ENCODE data around the gene ETV1. TPM values are rescaled to one million over a fixed set of nuclear protein-coding genes. Genes with fewer than 3 reads are reported as not detected.

ETV1 gene
- total RNA-seq, 1 donor from 2014 or later: not detected

DNA sequence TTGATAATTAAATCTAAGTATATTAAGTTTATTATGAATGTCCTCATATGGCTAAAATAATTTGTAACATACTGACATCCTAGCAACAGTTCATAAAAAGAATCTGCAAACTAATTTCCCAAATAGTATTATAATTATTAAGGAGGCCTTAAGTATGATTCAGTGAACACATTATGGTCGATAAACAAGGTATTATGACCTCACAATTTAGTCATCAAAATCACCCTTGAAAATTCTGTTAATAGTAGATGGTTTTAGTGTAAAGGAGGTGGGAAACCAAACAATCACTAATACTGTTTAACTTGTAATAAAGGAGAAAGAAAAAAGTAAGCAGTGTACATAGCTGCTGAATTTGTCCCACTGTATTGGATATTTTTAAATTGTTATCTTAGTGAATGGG, 2.1 kb downstream of the ETV1 start:
- no peaks in the 10 kb centered on the region for H3K4me1 Mint-ChIP-seq
- DNase-seq (no peak), ATAC-seq (ENCODE audit: low read depth) (no peak)
- intact Hi-C loops (cut with micrococcal nuclease): no loop called here
- H3K36me3 Mint-ChIP-seq (ENCODE audit: low read depth): no peaks in the 10 kb centered on the region
- no peaks in the 10 kb centered on the region for H3K9me3 Mint-ChIP-seq
- TF ChIP-seq, protein P1, sequence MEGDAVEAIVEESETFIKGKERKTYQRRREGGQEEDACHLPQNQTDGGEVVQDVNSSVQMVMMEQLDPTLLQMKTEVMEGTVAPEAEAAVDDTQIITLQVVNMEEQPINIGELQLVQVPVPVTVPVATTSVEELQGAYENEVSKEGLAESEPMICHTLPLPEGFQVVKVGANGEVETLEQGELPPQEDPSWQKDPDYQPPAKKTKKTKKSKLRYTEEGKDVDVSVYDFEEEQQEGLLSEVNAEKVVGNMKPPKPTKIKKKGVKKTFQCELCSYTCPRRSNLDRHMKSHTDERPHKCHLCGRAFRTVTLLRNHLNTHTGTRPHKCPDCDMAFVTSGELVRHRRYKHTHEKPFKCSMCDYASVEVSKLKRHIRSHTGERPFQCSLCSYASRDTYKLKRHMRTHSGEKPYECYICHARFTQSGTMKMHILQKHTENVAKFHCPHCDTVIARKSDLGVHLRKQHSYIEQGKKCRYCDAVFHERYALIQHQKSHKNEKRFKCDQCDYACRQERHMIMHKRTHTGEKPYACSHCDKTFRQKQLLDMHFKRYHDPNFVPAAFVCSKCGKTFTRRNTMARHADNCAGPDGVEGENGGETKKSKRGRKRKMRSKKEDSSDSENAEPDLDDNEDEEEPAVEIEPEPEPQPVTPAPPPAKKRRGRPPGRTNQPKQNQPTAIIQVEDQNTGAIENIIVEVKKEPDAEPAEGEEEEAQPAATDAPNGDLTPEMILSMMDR (IDR thresholded peaks at IDR 0.05): no peak
- ChIA-PET POLR2A (no interaction called here), CTCF (no interaction called here)
- no peak overlapping the region for H3K4me3 Mint-ChIP-seq
- no peak overlapping the region for H3K27ac Mint-ChIP-seq
- peaks cover 2% of the 10 kb centered on the region for H3K27me3 Mint-ChIP-seq

DNA sequence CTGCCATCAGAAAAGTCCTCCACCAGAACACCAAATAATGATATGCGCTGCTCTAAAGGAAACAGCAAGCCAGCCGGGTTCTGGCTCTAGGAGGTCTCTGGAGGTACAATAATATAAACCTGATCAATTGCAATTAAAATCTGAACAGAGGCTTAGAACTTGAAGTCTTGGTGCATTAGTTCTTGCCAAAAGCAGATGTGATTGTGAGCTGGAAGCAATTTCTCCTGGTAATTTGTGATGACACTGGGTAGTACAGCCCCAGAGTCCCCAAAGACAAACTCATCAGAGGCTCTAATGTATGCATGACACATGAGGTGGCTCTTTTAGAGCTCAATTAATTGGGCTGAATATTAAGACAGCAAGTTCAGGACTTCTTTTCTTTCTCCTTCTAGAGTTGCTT, 3.3 kb downstream of the ETV1 start:
- ATAC-seq (ENCODE audit: low read depth): no peak
- CTCF ChIA-PET: no interaction called here
- H3K27ac Mint-ChIP-seq: no peak overlapping the region
- no peak for DNase-seq
- no peaks in the 10 kb centered on the region for H3K4me1 Mint-ChIP-seq
- H3K36me3 Mint-ChIP-seq (ENCODE audit: low read depth): no peaks in the 10 kb centered on the region
- no peak overlapping the region for H3K4me3 Mint-ChIP-seq
- TF ChIP-seq, protein P1 (IDR thresholded peaks at IDR 0.05): no peak
- H3K9me3 Mint-ChIP-seq: no peaks in the 10 kb centered on the region
- H3K27me3 Mint-ChIP-seq: peaks cover 2% of the 10 kb centered on the region
- intact Hi-C loops (cut with micrococcal nuclease): no loop called here
- POLR2A ChIA-PET: no interaction called here

DNA sequence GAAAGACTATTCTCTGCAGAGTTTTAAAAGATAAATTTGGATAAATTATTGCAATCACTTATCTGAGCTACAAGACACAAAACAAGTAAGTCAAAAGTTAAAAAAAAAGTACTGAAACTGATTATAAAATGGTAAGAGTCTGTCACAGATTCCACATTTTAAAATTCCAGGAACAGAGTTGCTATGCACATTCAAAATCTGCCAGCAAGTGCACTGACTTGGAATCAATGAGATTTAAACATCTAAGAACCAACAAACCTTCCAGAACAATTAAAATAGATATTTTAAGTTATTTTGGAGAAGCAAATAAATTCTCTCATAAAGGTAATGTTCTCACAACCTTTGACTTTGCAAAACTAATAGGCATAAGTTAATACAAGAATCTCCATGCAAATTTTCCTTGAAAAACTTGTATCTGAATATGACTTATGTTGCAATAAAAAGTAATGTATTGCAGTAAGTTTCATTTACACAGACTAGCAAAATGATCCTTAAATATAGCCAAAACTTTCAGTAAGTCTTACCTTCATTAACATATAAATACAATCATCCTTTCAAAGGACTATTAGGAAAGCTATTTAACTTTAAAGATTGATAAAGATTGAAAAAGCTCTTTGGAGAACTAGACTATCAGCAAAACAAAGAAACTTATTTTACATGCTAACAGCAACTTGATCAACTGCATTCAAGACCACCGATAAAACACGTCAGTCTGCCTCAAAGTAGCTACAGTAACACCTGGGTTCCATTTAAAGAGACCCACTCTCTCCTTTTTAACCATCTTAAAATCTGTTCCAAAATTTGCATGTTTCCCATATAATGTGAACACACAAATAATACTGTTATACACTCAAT, 4.4 kb downstream of the ETV1 start:
- ATAC-seq (ENCODE audit: low read depth) (no peak), DNase-seq (no peak)
- intact Hi-C loops (cut with micrococcal nuclease): no loop called here
- H3K4me1 Mint-ChIP-seq: no peaks in the 10 kb centered on the region
- TF ChIP-seq, protein P1 (IDR thresholded peaks at IDR 0.05): no peak
- H3K36me3 Mint-ChIP-seq (ENCODE audit: low read depth): no peaks in the 10 kb centered on the region
- peaks cover 2% of the 10 kb centered on the region for H3K27me3 Mint-ChIP-seq
- ChIA-PET POLR2A (interaction anchor here (0.7 kb wide), 1 partner anchor 15 kb away, joined by 4 read pairs; no protein-coding TSS in a partner anchor), CTCF (no interaction called here)
- H3K4me3 Mint-ChIP-seq: no peak overlapping the region
- H3K9me3 Mint-ChIP-seq: no peaks in the 10 kb centered on the region
- no peak overlapping the region for H3K27ac Mint-ChIP-seq

DNA sequence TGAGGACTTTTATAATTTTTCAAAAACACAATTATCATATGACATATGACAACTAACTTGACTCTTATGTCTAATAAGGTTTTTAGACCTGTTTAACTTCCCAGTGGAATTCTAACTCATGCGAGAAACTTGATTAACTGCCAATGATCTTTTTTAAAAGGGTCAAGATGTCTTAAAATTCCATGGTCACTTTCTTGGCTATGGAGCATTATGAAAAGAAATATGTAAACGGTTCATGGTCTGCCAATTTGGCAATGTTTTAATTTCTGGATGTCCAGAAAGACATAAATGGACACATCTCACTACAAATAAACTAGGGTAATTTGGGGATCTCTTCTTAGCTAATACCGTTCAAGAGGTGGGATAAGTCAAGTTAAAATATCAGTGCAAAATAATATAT, 5.4 kb downstream of the ETV1 start:
- no peak for ATAC-seq (ENCODE audit: low read depth)
- H3K27ac Mint-ChIP-seq: no peak overlapping the region
- ChIA-PET CTCF (no interaction called here), POLR2A (interaction anchor here (0.7 kb wide), 1 partner anchor 14 kb away, joined by 4 read pairs; no protein-coding TSS in a partner anchor)
- no peaks in the 10 kb centered on the region for H3K9me3 Mint-ChIP-seq
- no peak for DNase-seq
- no peaks in the 10 kb centered on the region for H3K4me1 Mint-ChIP-seq
- TF ChIP-seq, protein P1 (IDR thresholded peaks at IDR 0.05): no peak
- no peaks in the 10 kb centered on the region for H3K36me3 Mint-ChIP-seq (ENCODE audit: low read depth)
- intact Hi-C loops (cut with micrococcal nuclease): no loop called here
- no peak overlapping the region for H3K4me3 Mint-ChIP-seq
- H3K27me3 Mint-ChIP-seq: peaks cover 2% of the 10 kb centered on the region

DNA sequence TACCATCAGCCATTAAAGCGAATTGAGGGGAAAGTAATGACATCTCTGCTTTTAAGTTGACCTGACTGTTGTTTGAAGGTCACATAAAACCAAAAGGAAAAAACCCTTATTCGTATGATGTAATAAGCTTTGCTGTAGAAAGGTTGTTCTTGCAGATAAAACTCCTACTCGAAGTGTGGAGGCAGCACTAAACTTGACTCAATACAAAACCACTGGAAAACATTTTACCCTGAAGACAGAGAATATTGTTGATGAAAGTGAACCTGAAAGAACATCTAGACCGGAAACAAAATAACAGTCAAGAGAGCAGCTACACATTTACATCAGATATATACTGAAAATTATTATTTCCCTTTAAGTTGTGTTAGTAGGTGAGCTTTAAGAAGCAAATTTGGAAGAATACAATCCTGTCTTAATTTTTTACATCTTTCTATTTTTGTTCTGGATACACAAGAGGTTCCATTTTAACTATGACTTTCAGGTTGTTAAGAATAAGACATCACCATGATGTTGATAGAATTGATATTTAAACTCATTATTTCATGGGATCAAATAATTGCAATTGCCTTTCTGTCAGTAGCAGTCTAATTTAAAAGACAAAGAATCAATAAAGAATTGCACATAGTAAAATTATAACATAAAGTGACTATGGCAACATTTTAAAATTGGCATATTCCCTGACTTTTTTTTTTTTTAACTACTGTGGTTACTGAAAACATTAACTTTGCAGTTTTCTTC, 6.4 kb downstream of the ETV1 start:
- Mint-ChIP-seq H3K27me3 (peaks cover 2% of the 10 kb centered on the region), H3K9me3 (no peaks in the 10 kb centered on the region), H3K4me3 (no peak overlapping the region), H3K27ac (no peak overlapping the region), H3K4me1 (no peaks in the 10 kb centered on the region), H3K36me3 (ENCODE audit: low read depth) (no peaks in the 10 kb centered on the region)
- no peak for DNase-seq
- TF ChIP-seq, protein P1 (IDR thresholded peaks at IDR 0.05): no peak
- intact Hi-C loops (cut with micrococcal nuclease): no loop called here
- CTCF ChIA-PET: no interaction called here
- POLR2A ChIA-PET: no interaction called here
- no peak for ATAC-seq (ENCODE audit: low read depth)

Data from activated B cell treated with CpG ODN at 0.5 μM for 24 hours (primary cell).